Measurements from ENCODE around the gene ANKLE1.

The ANKLE1 gene

GRCh38 chr19:17305216-17305516, 23.5 kb downstream of the ANKLE1 start:
- H3K4me1 ChIP-seq (ENCODE audit: insufficient read depth, insufficient read length) = peaks cover 9% of the 10 kb centered on the region
- H3K4me3 ChIP-seq (ENCODE audit: insufficient read length, low read depth) = peak overlapping the region; percentile 5
- TF ChIP-seq YY1 (IDR thresholded peaks at IDR 0.05; ENCODE audit: insufficient read depth, insufficient read length) = no peak
- no peak for TF ChIP-seq ZNF274 (IDR thresholded peaks at IDR 0.05; ENCODE audit: low read depth, low read length)
- TF ChIP-seq SUZ12 (IDR thresholded peaks at IDR 0.05; ENCODE audit: extremely low read depth, insufficient read depth, insufficient read length) = no peak
- no peaks in the 10 kb centered on the region for H3K9me3 ChIP-seq (ENCODE audit: insufficient read depth, low read length)
- DNase-seq (ENCODE audit: low read depth, low spot score) = no peak
- peak overlapping the region; percentile 76 for H3K9ac ChIP-seq (ENCODE audit: insufficient read length, low read depth)
- H3K27me3 ChIP-seq (ENCODE audit: insufficient read depth, insufficient read length) = no peaks in the 10 kb centered on the region
- peaks cover 16% of the 10 kb centered on the region for H3K36me3 ChIP-seq (ENCODE audit: insufficient read depth, insufficient read length, low read length)

- peak; percentile 99 for DNase-seq (ENCODE audit: low read depth, low spot score)
- Histone ChIP-seq H3K4me3 (ENCODE audit: insufficient read length, low read depth) (peak within 1 kb of the TSS; percentile 93), H3K4me1 (ENCODE audit: insufficient read depth, insufficient read length) (peaks cover 13% of the 10 kb centered on the region), H3K9me3 (ENCODE audit: insufficient read depth, low read length) (no peaks in the 10 kb centered on the region), H3K36me3 (ENCODE audit: insufficient read depth, insufficient read length, low read length) (peaks cover 18% of the 10 kb centered on the region), H3K27me3 (ENCODE audit: insufficient read depth, insufficient read length) (no peaks in the 10 kb centered on the region), H3K9ac (ENCODE audit: insufficient read length, low read depth) (peak within 1 kb of the TSS; percentile 96)
- TF ChIP-seq YY1 (IDR thresholded peaks at IDR 0.05; ENCODE audit: insufficient read depth, insufficient read length) = no peak
- no peak for TF ChIP-seq ZNF274 (IDR thresholded peaks at IDR 0.05; ENCODE audit: low read depth, low read length)
- TF ChIP-seq SUZ12 (IDR thresholded peaks at IDR 0.05; ENCODE audit: extremely low read depth, insufficient read depth, insufficient read length) = no peak
Measured at GRCh38 chr19:17305517-17306284, 24.0 kb downstream of the ANKLE1 start, which contains the start of gene MRPL34. Gene MRPL34, plus strand, starts transcription at chr19:17305872. Its CDS starts 21 bp downstream, at chr19:17305893.

- peaks cover 16% of the 10 kb centered on the region for H3K36me3 ChIP-seq (ENCODE audit: insufficient read depth, insufficient read length, low read length)
- peak overlapping the region; percentile 96 for H3K9ac ChIP-seq (ENCODE audit: insufficient read length, low read depth)
- no peaks in the 10 kb centered on the region for H3K9me3 ChIP-seq (ENCODE audit: insufficient read depth, low read length)
- no peaks in the 10 kb centered on the region for H3K27me3 ChIP-seq (ENCODE audit: insufficient read depth, insufficient read length)
- peaks cover 13% of the 10 kb centered on the region for H3K4me1 ChIP-seq (ENCODE audit: insufficient read depth, insufficient read length)
- no peak for DNase-seq (ENCODE audit: low read depth, low spot score)
- no peak for TF ChIP-seq SUZ12 (IDR thresholded peaks at IDR 0.05; ENCODE audit: extremely low read depth, insufficient read depth, insufficient read length)
- no peak for TF ChIP-seq YY1 (IDR thresholded peaks at IDR 0.05; ENCODE audit: insufficient read depth, insufficient read length)
- TF ChIP-seq ZNF274 (IDR thresholded peaks at IDR 0.05; ENCODE audit: low read depth, low read length) = no peak
- H3K4me3 ChIP-seq (ENCODE audit: insufficient read length, low read depth) = peak overlapping the region; percentile 93
Measured at GRCh38 chr19:17306285-17306714, 24.6 kb downstream of the ANKLE1 start.

GRCh38 chr19:17307876-17308377, 26.2 kb downstream of the ANKLE1 start:
- Histone ChIP-seq H3K36me3 (ENCODE audit: insufficient read depth, insufficient read length, low read length) (peaks cover 16% of the 10 kb centered on the region), H3K27me3 (ENCODE audit: insufficient read depth, insufficient read length) (no peaks in the 10 kb centered on the region), H3K4me3 (ENCODE audit: insufficient read length, low read depth) (no peak overlapping the region), H3K9ac (ENCODE audit: insufficient read length, low read depth) (no peak overlapping the region), H3K4me1 (ENCODE audit: insufficient read depth, insufficient read length) (peaks cover 23% of the 10 kb centered on the region), H3K9me3 (ENCODE audit: insufficient read depth, low read length) (no peaks in the 10 kb centered on the region)
- no peak for DNase-seq (ENCODE audit: low read depth, low spot score)
- no peak for TF ChIP-seq YY1 (IDR thresholded peaks at IDR 0.05; ENCODE audit: insufficient read depth, insufficient read length)
- no peak for TF ChIP-seq ZNF274 (IDR thresholded peaks at IDR 0.05; ENCODE audit: low read depth, low read length)
- no peak for TF ChIP-seq SUZ12 (IDR thresholded peaks at IDR 0.05; ENCODE audit: extremely low read depth, insufficient read depth, insufficient read length)

DNA sequence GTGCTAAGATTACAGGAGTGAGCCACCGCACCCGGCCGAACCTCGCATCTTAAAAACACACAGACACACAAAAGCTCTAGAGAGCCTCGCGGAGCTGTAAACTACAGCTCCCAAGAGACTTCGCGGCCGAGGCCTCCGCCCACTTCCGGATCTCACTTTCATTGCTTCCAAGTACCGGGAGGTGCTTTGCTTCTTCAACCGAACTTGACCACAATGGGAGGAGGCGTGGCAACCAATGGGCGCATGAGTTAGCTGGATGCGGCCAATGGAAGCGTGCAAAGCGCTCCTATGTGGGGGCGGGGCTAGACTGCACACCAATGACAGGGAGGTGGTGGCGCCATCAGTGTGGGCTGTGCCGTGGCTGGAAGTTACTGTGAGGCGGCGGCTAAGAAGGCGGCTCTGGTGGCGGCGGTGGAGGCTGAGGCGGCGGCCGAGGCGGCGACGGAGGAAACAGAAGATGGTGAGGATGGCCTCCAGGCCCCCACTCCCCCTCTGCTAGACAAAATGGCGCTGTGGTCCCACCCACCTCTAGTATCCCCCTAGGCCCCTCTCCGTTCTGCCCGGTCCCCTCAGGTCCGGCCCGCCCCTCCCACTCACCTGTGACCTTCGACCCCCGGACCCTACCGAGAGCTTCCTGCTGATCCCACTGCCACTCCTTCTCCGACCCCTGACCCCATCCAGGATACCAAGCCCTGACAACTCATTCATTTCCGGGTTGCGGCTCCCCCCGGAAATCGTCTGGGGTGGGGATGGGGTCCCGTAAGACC, 27.7 kb downstream of the ANKLE1 start, which contains the start of gene DDA1:
Gene DDA1, plus strand, starts transcription at position 366 of the 767 bp plus-strand sequence. Its CDS starts 92 bp downstream, at position 458.
- peaks cover 25% of the 10 kb centered on the region for H3K4me1 ChIP-seq (ENCODE audit: insufficient read depth, insufficient read length)
- peak within 1 kb of the TSS; percentile 78 for H3K4me3 ChIP-seq (ENCODE audit: insufficient read length, low read depth)
- no peaks in the 10 kb centered on the region for H3K27me3 ChIP-seq (ENCODE audit: insufficient read depth, insufficient read length)
- peaks cover 30% of the 10 kb centered on the region for H3K36me3 ChIP-seq (ENCODE audit: insufficient read depth, insufficient read length, low read length)
- no peaks in the 10 kb centered on the region for H3K9me3 ChIP-seq (ENCODE audit: insufficient read depth, low read length)
- peak within 1 kb of the TSS; percentile 89 for H3K9ac ChIP-seq (ENCODE audit: insufficient read length, low read depth)
- TF ChIP-seq YY1 (IDR thresholded peaks at IDR 0.05; ENCODE audit: insufficient read depth, insufficient read length) (no peak), SUZ12 (IDR thresholded peaks at IDR 0.05; ENCODE audit: extremely low read depth, insufficient read depth, insufficient read length) (no peak), ZNF274 (IDR thresholded peaks at IDR 0.05; ENCODE audit: low read depth, low read length) (no peak)
- peak; percentile 100 for DNase-seq (ENCODE audit: low read depth, low spot score)

- Histone ChIP-seq H3K27me3 (ENCODE audit: insufficient read depth, insufficient read length) (no peaks in the 10 kb centered on the region), H3K36me3 (ENCODE audit: insufficient read depth, insufficient read length, low read length) (peaks cover 35% of the 10 kb centered on the region), H3K9me3 (ENCODE audit: insufficient read depth, low read length) (no peaks in the 10 kb centered on the region), H3K4me1 (ENCODE audit: insufficient read depth, insufficient read length) (peaks cover 23% of the 10 kb centered on the region), H3K4me3 (ENCODE audit: insufficient read length, low read depth) (peak overlapping the region; percentile 78), H3K9ac (ENCODE audit: insufficient read length, low read depth) (peak overlapping the region; percentile 89)
- TF ChIP-seq ZNF274 (IDR thresholded peaks at IDR 0.05; ENCODE audit: low read depth, low read length) (no peak), YY1 (IDR thresholded peaks at IDR 0.05; ENCODE audit: insufficient read depth, insufficient read length) (no peak), SUZ12 (IDR thresholded peaks at IDR 0.05; ENCODE audit: extremely low read depth, insufficient read depth, insufficient read length) (no peak)
- DNase-seq (ENCODE audit: low read depth, low spot score) = no peak
Measured at GRCh38 chr19:17309965-17310461, 28.3 kb downstream of the ANKLE1 start.

Data from NT2/D1 (cell line).